HepG2 (cell line): ENCODE data around the gene SYN1. TPM values are rescaled to one million over a fixed set of nuclear protein-coding genes. Genes with fewer than 3 reads are reported as not detected.

Experiments
- ATAC-seq: fragments of 200-7000 bp; cut with Tn5 transposase; 3 replicates; pipeline ENCODE4 v1.9.1; 2020; ENCODE audit warnings: mild to moderate bottlenecking, moderate library complexity
- BruUV-seq: library from RNA; stranded (reverse); fragments of 400-500 nt; replicated peaks from 2 replicates; lab custom pipeline; 2021; lab: Mats Ljungman, UMichigan
- CTCF ChIA-PET: fragments of 300-600 bp; formaldehyde crosslinking; extraction: SDS; loops from one replicate; lab custom pipeline; 2021; ENCODE audit warnings: low total read pairs, inconsistent platforms, low intra/inter-chr PET ratio; lab: Yijun Ruan, JAX
- POLR2A ChIA-PET: fragments of 350-600 bp; sonication (Branson Sonifier 250); formaldehyde crosslinking; loops from one replicate; lab custom pipeline; 2020; ENCODE audit warnings: antibody characterized with exemption, inconsistent platforms; lab: Yijun Ruan, JAX
- DNase-seq: peaks from one replicate; pipeline ENCODE4 v3.0.0-alpha.2; 2015; ENCODE audit warnings: low spot score
- FAIRE-seq: peaks from 3 replicates; lab custom pipeline; 2011; peaks lifted over from hg19 to GRCh38; lab: Jason Lieb, UNC
- H2AFZ ChIP-seq: one replicate; pipeline ENCODE4 v1.6.1; 2011; ENCODE audit warnings: low read length, inconsistent platforms
- H3K27ac ChIP-seq: fragments of 300-600 bp; 3 replicates; pipeline ENCODE4 v1.8.0; 2011; ENCODE audit warnings: mixed run types, mild to moderate bottlenecking, mixed read lengths, low read length, inconsistent platforms; ENCODE audit not compliant: insufficient read depth; ENCODE audit errors: extremely low read length
- H3K27me3 ChIP-seq, 2 experiments: fragments of 200-600 bp in 1 of 2; 2 replicates in 1 of 2; 3 replicates in 1 of 2; pipeline versions ENCODE4 v1.6.0 to v1.8.0; 2011; ENCODE audit warnings: low read length in 2 of 2, mild to moderate bottlenecking in 2 of 2, moderate library complexity in 2 of 2, inconsistent platforms in 1 of 2; ENCODE audit not compliant: insufficient read depth in 2 of 2, control insufficient read depth in 1 of 2
- H3K36me3 ChIP-seq, 2 experiments: fragments of 200-600 bp in 1 of 2; replicated peaks in 1 of 2; 2 replicates in 1 of 2; 3 replicates in 1 of 2; pipeline versions ENCODE4 v1.5.1 to v1.8.0; 2011; ENCODE audit warnings: low read length in 2 of 2, inconsistent platforms in 1 of 2; ENCODE audit not compliant: insufficient read depth in 2 of 2, control insufficient read depth in 1 of 2
- H3K4me1 ChIP-seq: 2 replicates; pipeline ENCODE4 v1.5.1; 2012; ENCODE audit warnings: low read length, inconsistent platforms; ENCODE audit not compliant: insufficient read depth
- H3K4me2 ChIP-seq: 2 replicates; pipeline ENCODE4 v1.6.0; 2011; ENCODE audit warnings: low read depth, low read length, inconsistent platforms
- H3K4me3 ChIP-seq, 3 experiments: fragments of 200-600 bp in 1 of 3; sonication (generic), shearing (Covaris generic) in 1 of 3; replicated peaks in 1 of 3; 2 replicates each; pipeline ENCODE4 v1.5.1; 2011 to 2016; ENCODE audit warnings: low read length in 3 of 3, inconsistent platforms in 2 of 3, low read depth in 2 of 3, mild to moderate bottlenecking in 2 of 3, control low read depth in 1 of 3, mixed read lengths in 1 of 3; ENCODE audit not compliant: insufficient read depth in 1 of 3
- H3K79me2 ChIP-seq: one replicate; pipeline ENCODE4 v1.6.1; 2011; ENCODE audit warnings: low read length, inconsistent platforms; ENCODE audit not compliant: insufficient read depth
- H3K9ac ChIP-seq: 2 replicates; pipeline ENCODE4 v1.6.0; 2011; ENCODE audit warnings: mild to moderate bottlenecking, low read depth, low read length, inconsistent platforms; ENCODE audit not compliant: insufficient read depth
- H3K9me3 ChIP-seq: 2 replicates; pipeline ENCODE4 v1.5.1; 2012; ENCODE audit warnings: mild to moderate bottlenecking, low read length
- H4K20me1 ChIP-seq: 2 replicates; pipeline ENCODE4 v1.6.0; 2011; ENCODE audit warnings: inconsistent platforms, mild to moderate bottlenecking, low read length, moderate library complexity; ENCODE audit not compliant: insufficient read depth
- BRD4 ChIP-seq: sonication (generic); formaldehyde crosslinking; IDR thresholded peaks from 2 replicates; pipeline ENCODE4 v1.4.0; 2020; ENCODE audit warnings: missing genetic modification reagents
- HIC2 ChIP-seq: sonication (generic); formaldehyde crosslinking; IDR thresholded peaks from 2 replicates; pipeline ENCODE4 v1.9.0; 2022; ENCODE audit warnings: low read depth, missing genetic modification reagents
- HNRNPLL ChIP-seq: fragments of 200-400 bp; formaldehyde crosslinking; IDR thresholded peaks from 2 replicates; pipeline ENCODE4 v1.6.1; 2017; ENCODE audit warnings: mild to moderate bottlenecking, low read depth, low read length; ENCODE audit not compliant: poor library complexity, severe bottlenecking
- MYC ChIP-seq: sonication (generic); formaldehyde crosslinking; IDR thresholded peaks from 2 replicates; pipeline ENCODE4 v1.9.0; 2021; ENCODE audit warnings: missing genetic modification reagents, borderline replicate concordance
- SMAD9 ChIP-seq: sonication (generic); formaldehyde crosslinking; IDR thresholded peaks from 2 replicates; pipeline ENCODE4 v1.5.1; 2020; ENCODE audit warnings: mild to moderate bottlenecking, missing genetic modification reagents
- TRAFD1 ChIP-seq: sonication (generic); formaldehyde crosslinking; IDR thresholded peaks from 2 replicates; pipeline ENCODE4 v1.5.1; 2020; ENCODE audit warnings: missing genetic modification reagents, mild to moderate bottlenecking, borderline replicate concordance
- ZNF251 ChIP-seq: sonication (generic); formaldehyde crosslinking; IDR thresholded peaks from 2 replicates; pipeline ENCODE4 v1.9.0; 2021; ENCODE audit warnings: mild to moderate bottlenecking, missing genetic modification reagents
- ZNF263 ChIP-seq: sonication (generic); formaldehyde crosslinking; IDR thresholded peaks from 2 replicates; pipeline ENCODE4 v1.4.0; 2020; ENCODE audit warnings: missing genetic modification reagents
- ZNF335 ChIP-seq: sonication (generic); formaldehyde crosslinking; IDR thresholded peaks from 2 replicates; pipeline ENCODE4 v1.4.0; 2020; ENCODE audit warnings: missing genetic modification reagents
- ZNF589 ChIP-seq: sonication (generic); formaldehyde crosslinking; conservative IDR thresholded peaks from 2 replicates; pipeline ENCODE4 v1.8.0; 2022; ENCODE audit warnings: mild to moderate bottlenecking, moderate library complexity, missing genetic modification reagents
- ZSCAN21 ChIP-seq: sonication (generic); formaldehyde crosslinking; IDR thresholded peaks from 2 replicates; pipeline ENCODE4 v1.8.0; 2022; ENCODE audit warnings: mild to moderate bottlenecking, missing genetic modification reagents, moderate library complexity, borderline replicate concordance
- ZZZ3 ChIP-seq: sonication (generic); formaldehyde crosslinking; IDR thresholded peaks from 2 replicates; pipeline ENCODE4 v1.4.0; 2020; ENCODE audit warnings: missing genetic modification reagents, mild to moderate bottlenecking, borderline replicate concordance
- in situ Hi-C: cut with HindIII; loops from 2 replicates; pipeline ENCODE4 v1.10.0; 2017; ENCODE audit warnings: low pct_unique_long_range_greater_than_20kb; ENCODE audit not compliant: extremely low pct_ligation_motif_present
- intact Hi-C: fragments of 100-400 bp; cut with micrococcal nuclease; formaldehyde crosslinking; loops from one replicate; pipeline ENCODE4 v1.10.0; 2022; ENCODE audit not compliant: unreplicated experiment
- polyA plus RNA-seq, 8 experiments: library from polyadenylated mRNA; depleted of rRNA in 3 of 8; stranded (reverse) in 7 of 8; unstranded in 1 of 8; fragments of >200 nt; fragmentation: Illumina TruSeq in 4 of 8; extraction: Trizol in 4 of 8; gene quantifications; 2 replicates each; pipeline versions ENCODE4 v1.2.1 to v1.2.3, GENCODE V29; 2011 to 2016; ENCODE audit warnings: low read depth in 4 of 8, missing spikeins in 1 of 8, mixed read lengths in 1 of 8; ENCODE audit not compliant: insufficient read depth in 1 of 8
- total RNA-seq, 5 experiments: library from RNA; depleted of rRNA; stranded (reverse); fragments of >200 nt; fragmentation: Illumina TruSeq; extraction: Trizol; gene quantifications; 2 replicates each; pipeline ENCODE4 v1.2.3, GENCODE V29; 2016; ENCODE audit warnings: low read depth in 1 of 5
- TF ChIP-seq, protein P1 (sequence below): IDR thresholded peaks from 2 replicates; pipeline ENCODE4 v1.4.0; 2020; ENCODE audit warnings: mild to moderate bottlenecking, missing genetic modification reagents
- TF ChIP-seq, protein P2 (sequence below): sonication (generic); formaldehyde crosslinking; IDR thresholded peaks from 2 replicates; pipeline ENCODE4 v1.5.0; 2020; ENCODE audit warnings: missing genetic modification reagents, mild to moderate bottlenecking, borderline replicate concordance

SYN1 gene
- total and polyA plus RNA-seq, 2 of the 13 experiments (the other 11 are each of a cell fraction or from before 2014, with no cell fraction given): not detected

DNA sequence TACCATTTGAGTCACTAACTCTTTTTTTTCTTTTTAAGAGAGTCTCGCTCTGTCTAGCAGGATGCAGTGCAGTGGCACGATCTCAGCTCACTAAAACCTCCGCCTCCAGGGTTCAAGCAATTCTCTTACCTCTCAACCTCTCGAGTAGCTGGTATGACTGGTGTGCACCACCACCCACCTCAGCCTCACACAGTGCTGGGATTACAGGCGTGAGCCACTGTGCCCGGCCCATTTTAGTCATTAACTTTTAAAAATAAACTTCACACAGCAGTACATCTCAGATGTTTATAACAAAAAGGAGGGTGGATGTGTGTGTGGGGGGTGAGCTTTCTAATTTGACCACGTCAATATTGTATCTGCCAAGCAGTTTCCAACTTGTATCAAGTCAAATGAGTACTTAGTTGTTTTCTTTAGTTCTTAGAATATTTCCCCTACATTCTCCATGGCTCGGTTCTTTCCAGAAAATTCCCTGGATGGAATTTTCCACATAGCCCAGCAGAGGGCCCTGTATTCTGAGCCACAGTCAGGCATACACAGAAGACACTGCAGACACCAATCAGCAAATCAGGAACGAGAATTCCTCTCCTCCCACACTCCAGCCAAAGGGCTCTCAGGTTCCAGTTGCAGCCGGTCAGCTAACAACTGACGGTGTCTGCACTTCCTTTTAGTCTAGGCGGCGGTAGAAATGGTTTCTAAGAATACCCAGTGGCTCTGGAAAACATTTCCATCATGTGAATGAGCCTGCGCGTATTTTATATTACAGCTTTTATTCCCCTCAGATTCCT is 78.7 kb downstream of the SYN1 start (continued):
- TF ChIP-seq ZNF251 (CRISPR knock-in tag): no peak

- intact Hi-C loops (loop anchor here (5.0 kb wide), 1 partner anchor 102 kb away; no protein-coding TSS in a partner anchor), in situ Hi-C loops (no loop called here)
- no TSS peak for BruUV-seq
- no peaks in the 10 kb centered on the region for H3K4me1 ChIP-seq
- no peak overlapping the region for H3K9ac ChIP-seq
- H3K27me3 ChIP-seq: no peaks in the 10 kb centered on the region
- no peak for DNase-seq
- H3K4me2 ChIP-seq: no peak overlapping the region
- CTCF ChIA-PET: interaction anchor here (1.8 kb wide), 1 partner anchor 212 kb away, joined by 4 read pairs; no protein-coding TSS in a partner anchor
- no peak overlapping the region for H3K27ac ChIP-seq
- no peaks in the 10 kb centered on the region for H4K20me1 ChIP-seq
- POLR2A ChIA-PET: no interaction called here
- H2AFZ ChIP-seq: no peak overlapping the region
- ATAC-seq: no peak
- no peak for FAIRE-seq
- no peaks in the 10 kb centered on the region for H3K9me3 ChIP-seq
- no peaks in the 10 kb centered on the region for H3K36me3 ChIP-seq
- no peaks in the 10 kb centered on the region for H3K79me2 ChIP-seq
- no peak overlapping the region for H3K4me3 ChIP-seq
- TF ChIP-seq ZNF263 (CRISPR knock-in tag): no peak
- TF ChIP-seq BRD4 (CRISPR knock-in tag): no peak
- no peak for TF ChIP-seq TRAFD1 (CRISPR knock-in tag)
- TF ChIP-seq ZSCAN21 (CRISPR knock-in tag): no peak
- TF ChIP-seq MYC: no peak
- no peak for TF ChIP-seq HIC2 (CRISPR knock-in tag)
- no peak for TF ChIP-seq HNRNPLL
- no peak for TF ChIP-seq SMAD9 (CRISPR knock-in tag)
- no peak for TF ChIP-seq ZZZ3 (CRISPR knock-in tag)
- TF ChIP-seq, protein P1, sequence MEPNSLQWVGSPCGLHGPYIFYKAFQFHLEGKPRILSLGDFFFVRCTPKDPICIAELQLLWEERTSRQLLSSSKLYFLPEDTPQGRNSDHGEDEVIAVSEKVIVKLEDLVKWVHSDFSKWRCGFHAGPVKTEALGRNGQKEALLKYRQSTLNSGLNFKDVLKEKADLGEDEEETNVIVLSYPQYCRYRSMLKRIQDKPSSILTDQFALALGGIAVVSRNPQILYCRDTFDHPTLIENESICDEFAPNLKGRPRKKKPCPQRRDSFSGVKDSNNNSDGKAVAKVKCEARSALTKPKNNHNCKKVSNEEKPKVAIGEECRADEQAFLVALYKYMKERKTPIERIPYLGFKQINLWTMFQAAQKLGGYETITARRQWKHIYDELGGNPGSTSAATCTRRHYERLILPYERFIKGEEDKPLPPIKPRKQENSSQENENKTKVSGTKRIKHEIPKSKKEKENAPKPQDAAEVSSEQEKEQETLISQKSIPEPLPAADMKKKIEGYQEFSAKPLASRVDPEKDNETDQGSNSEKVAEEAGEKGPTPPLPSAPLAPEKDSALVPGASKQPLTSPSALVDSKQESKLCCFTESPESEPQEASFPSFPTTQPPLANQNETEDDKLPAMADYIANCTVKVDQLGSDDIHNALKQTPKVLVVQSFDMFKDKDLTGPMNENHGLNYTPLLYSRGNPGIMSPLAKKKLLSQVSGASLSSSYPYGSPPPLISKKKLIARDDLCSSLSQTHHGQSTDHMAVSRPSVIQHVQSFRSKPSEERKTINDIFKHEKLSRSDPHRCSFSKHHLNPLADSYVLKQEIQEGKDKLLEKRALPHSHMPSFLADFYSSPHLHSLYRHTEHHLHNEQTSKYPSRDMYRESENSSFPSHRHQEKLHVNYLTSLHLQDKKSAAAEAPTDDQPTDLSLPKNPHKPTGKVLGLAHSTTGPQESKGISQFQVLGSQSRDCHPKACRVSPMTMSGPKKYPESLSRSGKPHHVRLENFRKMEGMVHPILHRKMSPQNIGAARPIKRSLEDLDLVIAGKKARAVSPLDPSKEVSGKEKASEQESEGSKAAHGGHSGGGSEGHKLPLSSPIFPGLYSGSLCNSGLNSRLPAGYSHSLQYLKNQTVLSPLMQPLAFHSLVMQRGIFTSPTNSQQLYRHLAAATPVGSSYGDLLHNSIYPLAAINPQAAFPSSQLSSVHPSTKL (CRISPR knock-in tag): no peak
- TF ChIP-seq, protein P2, sequence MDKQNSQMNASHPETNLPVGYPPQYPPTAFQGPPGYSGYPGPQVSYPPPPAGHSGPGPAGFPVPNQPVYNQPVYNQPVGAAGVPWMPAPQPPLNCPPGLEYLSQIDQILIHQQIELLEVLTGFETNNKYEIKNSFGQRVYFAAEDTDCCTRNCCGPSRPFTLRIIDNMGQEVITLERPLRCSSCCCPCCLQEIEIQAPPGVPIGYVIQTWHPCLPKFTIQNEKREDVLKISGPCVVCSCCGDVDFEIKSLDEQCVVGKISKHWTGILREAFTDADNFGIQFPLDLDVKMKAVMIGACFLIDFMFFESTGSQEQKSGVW (CRISPR knock-in tag): no peak
- no peak for TF ChIP-seq ZNF589 (CRISPR knock-in tag)
- TF ChIP-seq ZNF335: no peak
Observed at GRCh38 chrX:47539860-47540259, 79.8 kb downstream of the SYN1 start.
